PC-9 (cell line): ENCODE data around the gene INPP5A. TPM values are rescaled to one million over a fixed set of nuclear protein-coding genes. Genes with fewer than 3 reads are reported as not detected.

Source experiments
- BruUV-seq: library from RNA; stranded (reverse); fragments of 400-500 nt; replicated peaks from 2 replicates; lab custom pipeline; 2021; lab: Mats Ljungman, UMichigan
- CTCF ChIA-PET: fragments of 300-600 bp; sonication (Branson Sonifier 250); formaldehyde crosslinking; loops from one replicate; lab custom pipeline; 2022; ENCODE audit warnings: antibody characterized with exemption; lab: Charles Lee
- POLR2A ChIA-PET: fragments of 300-600 bp; sonication (Branson Sonifier 250); formaldehyde crosslinking; loops from one replicate; lab custom pipeline; 2022; ENCODE audit warnings: antibody characterized with exemption; ENCODE audit not compliant: unreplicated experiment; lab: Charles Lee
- DNase-seq, 2 experiments: peaks; one replicate each; pipeline versions ENCODE4 v3.0.0 to v3.0.0-alpha.2; 2015 to 2022; ENCODE audit warnings: mixed read lengths in 1 of 2
- H2AFZ ChIP-seq: fragments of 200-600 bp; sonication (generic); 2 replicates; pipeline ENCODE4 v1.8.1; 2017; ENCODE audit warnings: antibody characterized with exemption
- H3F3A ChIP-seq: fragments of 200-600 bp; sonication (generic); 2 replicates; pipeline ENCODE4 v1.8.1; 2017; ENCODE audit warnings: antibody characterized with exemption, mild to moderate bottlenecking, low read depth; ENCODE audit not compliant: insufficient read depth
- H3K27ac ChIP-seq: fragments of 200-600 bp; sonication (generic); 2 replicates; pipeline ENCODE4 v1.6.1; 2016; ENCODE audit warnings: mixed run types
- H3K27me3 ChIP-seq: fragments of 200-600 bp; sonication (generic); 2 replicates; pipeline ENCODE4 v1.6.1; 2016; ENCODE audit warnings: low read depth, mixed run types; ENCODE audit not compliant: insufficient read depth
- H3K36me3 ChIP-seq: fragments of 200-600 bp; sonication (generic); 2 replicates; pipeline ENCODE4 v1.6.1; 2016; ENCODE audit warnings: low read depth, mixed run types
- H3K4me1 ChIP-seq: fragments of 200-600 bp; sonication (generic); replicated peaks from 2 replicates; pipeline ENCODE4 v1.6.1; 2016; ENCODE audit warnings: mixed run types; ENCODE audit not compliant: insufficient read depth
- H3K4me2 ChIP-seq: fragments of 200-600 bp; sonication (generic); 2 replicates; pipeline ENCODE4 v1.6.1; 2017; ENCODE audit warnings: mixed run types
- H3K4me3 ChIP-seq: fragments of 200-600 bp; sonication (generic); 2 replicates; pipeline ENCODE4 v1.6.1; 2016; ENCODE audit warnings: mixed run types
- H3K79me2 ChIP-seq: fragments of 200-600 bp; sonication (generic); 2 replicates; pipeline ENCODE4 v1.6.1; 2017; ENCODE audit warnings: low read depth, mixed run types
- H3K9me2 ChIP-seq: fragments of 200-600 bp; sonication (generic); 2 replicates; pipeline ENCODE4 v1.8.1; 2017; ENCODE audit warnings: mild to moderate bottlenecking; ENCODE audit not compliant: insufficient read depth
- H3K9me3 ChIP-seq: fragments of 200-600 bp; sonication (generic); 2 replicates; pipeline ENCODE4 v1.8.1; 2016; ENCODE audit warnings: low read depth; ENCODE audit not compliant: insufficient read depth
- H4K20me1 ChIP-seq: fragments of 200-600 bp; sonication (generic); 2 replicates; pipeline ENCODE4 v1.8.1; 2017; ENCODE audit not compliant: insufficient read depth
- CTCF ChIP-seq: fragments of 200-600 bp; sonication (generic); conservative IDR thresholded peaks from 2 replicates; pipeline ENCODE4 v1.6.1; 2017; ENCODE audit warnings: mixed run types, antibody characterized with exemption, mild to moderate bottlenecking, moderate library complexity
- EZH2 ChIP-seq: fragments of 200-600 bp; sonication (generic); IDR thresholded peaks from 2 replicates; pipeline ENCODE4 v1.8.0; 2017; ENCODE audit warnings: antibody characterized with exemption, low read depth
- intact Hi-C: fragments of 100-400 bp; cut with micrococcal nuclease; formaldehyde crosslinking; loops from one replicate; pipeline ENCODE4 v1.10.0; 2022; ENCODE audit not compliant: unreplicated experiment
- total RNA-seq: library from RNA; stranded (reverse); gene quantifications from 2 replicates; pipeline ENCODE4 v1.2.3, GENCODE V29; 2021

The INPP5A gene
- total RNA-seq, 1 experiment from 2014 or later = 18.4 TPM

GRCh38 chr10:132522521-132523411, 14.8 kb upstream of the INPP5A start:
- no peak overlapping the region for H3K4me3 ChIP-seq
- H3F3A ChIP-seq = peaks cover 15% of the 10 kb centered on the region
- no peak overlapping the region for H2AFZ ChIP-seq
- H3K36me3 ChIP-seq = no peaks in the 10 kb centered on the region
- peaks cover 13% of the 10 kb centered on the region for H3K4me1 ChIP-seq
- H3K79me2 ChIP-seq = no peaks in the 10 kb centered on the region
- CTCF ChIA-PET = interaction anchor here (0.7 kb wide), 1 partner anchor 46 kb away, joined by 3 read pairs; no protein-coding TSS in a partner anchor
- H4K20me1 ChIP-seq = no peaks in the 10 kb centered on the region
- TF ChIP-seq CTCF = no peak
- TF ChIP-seq EZH2 = no peak
- no peak for DNase-seq
- intact Hi-C loops = no loop called here
- POLR2A ChIA-PET = no interaction called here
- no peak overlapping the region for H3K4me2 ChIP-seq
- H3K27me3 ChIP-seq = no peaks in the 10 kb centered on the region
- H3K27ac ChIP-seq = no peak overlapping the region
- no peaks in the 10 kb centered on the region for H3K9me2 ChIP-seq
- no peaks in the 10 kb centered on the region for H3K9me3 ChIP-seq
- no TSS peak for BruUV-seq

GRCh38 chr10:132523561-132524442, 13.8 kb upstream of the INPP5A start:
- no peak overlapping the region for H3K27ac ChIP-seq
- intact Hi-C loops = no loop called here
- TF ChIP-seq EZH2 (no peak), CTCF (no peak)
- no peaks in the 10 kb centered on the region for H3K9me3 ChIP-seq
- no peaks in the 10 kb centered on the region for H3K79me2 ChIP-seq
- H4K20me1 ChIP-seq = no peaks in the 10 kb centered on the region
- no peak overlapping the region for H3K4me3 ChIP-seq
- peaks cover 6% of the 10 kb centered on the region; the same call in 1 of the 2 replicates for H3K4me1 ChIP-seq
- no peaks in the 10 kb centered on the region for H3K36me3 ChIP-seq
- no peak for DNase-seq
- H3F3A ChIP-seq = peaks cover 7% of the 10 kb centered on the region
- H3K9me2 ChIP-seq = no peaks in the 10 kb centered on the region
- POLR2A ChIA-PET = no interaction called here
- CTCF ChIA-PET = no interaction called here
- no TSS peak for BruUV-seq
- no peak overlapping the region for H2AFZ ChIP-seq
- no peaks in the 10 kb centered on the region for H3K27me3 ChIP-seq
- H3K4me2 ChIP-seq = no peak overlapping the region

GRCh38 chr10:132524443-132525285, 12.9 kb upstream of the INPP5A start:
- ChIA-PET CTCF (no interaction called here), POLR2A (interaction anchor here (0.6 to 0.7 kb wide), 2 partner anchors 93 to 149 kb away, joined by 3 to 4 read pairs; no protein-coding TSS in a partner anchor)
- Histone ChIP-seq H2AFZ (no peak overlapping the region), H3K9me2 (no peaks in the 10 kb centered on the region), H3F3A (no peaks in the 10 kb centered on the region), H3K79me2 (no peaks in the 10 kb centered on the region), H3K4me3 (no peak overlapping the region), H4K20me1 (no peaks in the 10 kb centered on the region), H3K4me2 (no peak overlapping the region), H3K27me3 (no peaks in the 10 kb centered on the region), H3K9me3 (no peaks in the 10 kb centered on the region), H3K4me1 (no peaks in the 10 kb centered on the region), H3K36me3 (no peaks in the 10 kb centered on the region), H3K27ac (no peak overlapping the region)
- no TSS peak for BruUV-seq
- TF ChIP-seq CTCF (no peak), EZH2 (no peak)
- no peak for DNase-seq
- intact Hi-C loops = no loop called here
